ENCODE data around the gene HYAL4.

DNA sequence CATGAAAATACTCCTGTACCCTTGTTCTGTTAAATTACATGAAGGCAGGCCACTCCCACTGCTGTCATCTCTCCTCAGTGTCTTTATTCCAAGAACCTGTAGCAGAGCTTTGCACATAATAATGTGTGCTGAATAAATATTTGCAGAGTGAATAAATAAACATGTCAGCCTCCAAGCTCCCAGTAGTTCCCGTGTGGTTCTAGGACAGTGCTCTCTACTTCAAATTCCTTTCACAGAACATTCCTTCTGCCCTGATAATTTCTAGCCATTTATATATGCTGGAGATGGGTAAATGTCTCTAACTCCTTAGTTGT is 20.3 kb upstream of the HYAL4 start:
- no peak for TF ChIP-seq CREM (CRISPR knock-in tag; IDR thresholded peaks at IDR 0.05)
- no peak for TF ChIP-seq ZNF423 (CRISPR knock-in tag; IDR thresholded peaks at IDR 0.05)
- TF ChIP-seq, protein P1, sequence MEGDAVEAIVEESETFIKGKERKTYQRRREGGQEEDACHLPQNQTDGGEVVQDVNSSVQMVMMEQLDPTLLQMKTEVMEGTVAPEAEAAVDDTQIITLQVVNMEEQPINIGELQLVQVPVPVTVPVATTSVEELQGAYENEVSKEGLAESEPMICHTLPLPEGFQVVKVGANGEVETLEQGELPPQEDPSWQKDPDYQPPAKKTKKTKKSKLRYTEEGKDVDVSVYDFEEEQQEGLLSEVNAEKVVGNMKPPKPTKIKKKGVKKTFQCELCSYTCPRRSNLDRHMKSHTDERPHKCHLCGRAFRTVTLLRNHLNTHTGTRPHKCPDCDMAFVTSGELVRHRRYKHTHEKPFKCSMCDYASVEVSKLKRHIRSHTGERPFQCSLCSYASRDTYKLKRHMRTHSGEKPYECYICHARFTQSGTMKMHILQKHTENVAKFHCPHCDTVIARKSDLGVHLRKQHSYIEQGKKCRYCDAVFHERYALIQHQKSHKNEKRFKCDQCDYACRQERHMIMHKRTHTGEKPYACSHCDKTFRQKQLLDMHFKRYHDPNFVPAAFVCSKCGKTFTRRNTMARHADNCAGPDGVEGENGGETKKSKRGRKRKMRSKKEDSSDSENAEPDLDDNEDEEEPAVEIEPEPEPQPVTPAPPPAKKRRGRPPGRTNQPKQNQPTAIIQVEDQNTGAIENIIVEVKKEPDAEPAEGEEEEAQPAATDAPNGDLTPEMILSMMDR (IDR thresholded peaks at IDR 0.05), result no peak
- TF ChIP-seq CBFB (CRISPR knock-in tag; IDR thresholded peaks at IDR 0.05; ENCODE audit: low read depth), result no peak
- no peak for TF ChIP-seq SP1 (CRISPR knock-in tag; conservative IDR thresholded peaks at IDR 0.05)
- TF ChIP-seq, protein P2, sequence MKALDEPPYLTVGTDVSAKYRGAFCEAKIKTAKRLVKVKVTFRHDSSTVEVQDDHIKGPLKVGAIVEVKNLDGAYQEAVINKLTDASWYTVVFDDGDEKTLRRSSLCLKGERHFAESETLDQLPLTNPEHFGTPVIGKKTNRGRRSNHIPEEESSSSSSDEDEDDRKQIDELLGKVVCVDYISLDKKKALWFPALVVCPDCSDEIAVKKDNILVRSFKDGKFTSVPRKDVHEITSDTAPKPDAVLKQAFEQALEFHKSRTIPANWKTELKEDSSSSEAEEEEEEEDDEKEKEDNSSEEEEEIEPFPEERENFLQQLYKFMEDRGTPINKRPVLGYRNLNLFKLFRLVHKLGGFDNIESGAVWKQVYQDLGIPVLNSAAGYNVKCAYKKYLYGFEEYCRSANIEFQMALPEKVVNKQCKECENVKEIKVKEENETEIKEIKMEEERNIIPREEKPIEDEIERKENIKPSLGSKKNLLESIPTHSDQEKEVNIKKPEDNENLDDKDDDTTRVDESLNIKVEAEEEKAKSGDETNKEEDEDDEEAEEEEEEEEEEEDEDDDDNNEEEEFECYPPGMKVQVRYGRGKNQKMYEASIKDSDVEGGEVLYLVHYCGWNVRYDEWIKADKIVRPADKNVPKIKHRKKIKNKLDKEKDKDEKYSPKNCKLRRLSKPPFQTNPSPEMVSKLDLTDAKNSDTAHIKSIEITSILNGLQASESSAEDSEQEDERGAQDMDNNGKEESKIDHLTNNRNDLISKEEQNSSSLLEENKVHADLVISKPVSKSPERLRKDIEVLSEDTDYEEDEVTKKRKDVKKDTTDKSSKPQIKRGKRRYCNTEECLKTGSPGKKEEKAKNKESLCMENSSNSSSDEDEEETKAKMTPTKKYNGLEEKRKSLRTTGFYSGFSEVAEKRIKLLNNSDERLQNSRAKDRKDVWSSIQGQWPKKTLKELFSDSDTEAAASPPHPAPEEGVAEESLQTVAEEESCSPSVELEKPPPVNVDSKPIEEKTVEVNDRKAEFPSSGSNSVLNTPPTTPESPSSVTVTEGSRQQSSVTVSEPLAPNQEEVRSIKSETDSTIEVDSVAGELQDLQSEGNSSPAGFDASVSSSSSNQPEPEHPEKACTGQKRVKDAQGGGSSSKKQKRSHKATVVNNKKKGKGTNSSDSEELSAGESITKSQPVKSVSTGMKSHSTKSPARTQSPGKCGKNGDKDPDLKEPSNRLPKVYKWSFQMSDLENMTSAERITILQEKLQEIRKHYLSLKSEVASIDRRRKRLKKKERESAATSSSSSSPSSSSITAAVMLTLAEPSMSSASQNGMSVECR (CRISPR knock-in tag; IDR thresholded peaks at IDR 0.05; ENCODE audit: borderline replicate concordance), result no peak

Data from WTC11 (cell line).